ENCODE data around the gene WARS2.

- TF ChIP-seq EZH2phosphoT487 (IDR thresholded peaks at IDR 0.05; ENCODE audit: borderline replicate concordance, low read depth, low read length) (no peak), CTCF (conservative IDR thresholded peaks at IDR 0.05; ENCODE audit: low read length) (no peak)
Observed at GRCh38 chr1:119027759-119028158, 112.7 kb downstream of the WARS2 start.
